Amygdala (tissue), 56 donors: ENCODE measurements around the gene MAP2K3.

Experiments
- DNase-seq, 56 donors: peaks; one replicate each; lab custom pipeline; 2025; lab: John Stamatoyannopoulos, UW

Gene MAP2K3

GRCh38 chr17:21279582-21279981, 4.9 kb upstream of the MAP2K3 start:
- no peak for DNase-seq

GRCh38 chr17:21280081-21280518, 4.4 kb upstream of the MAP2K3 start:
- peak in 51 of 56 donors; percentile 27 to 88 (median 64) for DNase-seq

- no peak for DNase-seq
These were observed 2.3 kb upstream of the MAP2K3 start for GRCh38 chr17:21282231-21282630.

- DNase-seq = no peak
These were observed 1.7 kb upstream of the MAP2K3 start for GRCh38 chr17:21282850-21283249.

GRCh38 chr17:21283482-21284318, 811 bp upstream of the MAP2K3 start:
- peak in 4 of 56 donors; percentile 37 to 68 (median 44) for DNase-seq

GRCh38 chr17:21285164-21286065, 904 bp downstream of the MAP2K3 start:
- DNase-seq = peak in 5 of 56 donors; percentile 22 to 52 (median 39)

- peak in 7 of 56 donors; percentile 23 to 52 (median 35) for DNase-seq
These were observed 1.7 kb downstream of the MAP2K3 start for GRCh38 chr17:21286066-21286770.

- no peak for DNase-seq
These were observed 2.6 kb downstream of the MAP2K3 start for GRCh38 chr17:21286909-21287702.

GRCh38 chr17:21287703-21288449, 3.4 kb downstream of the MAP2K3 start:
- DNase-seq = peak in 50 of 56 donors; percentile 34 to 95 (median 71)

GRCh38 chr17:21288571-21289017, 4.1 kb downstream of the MAP2K3 start:
- no peak for DNase-seq

GRCh38 chr17:21289175-21289901, 4.8 kb downstream of the MAP2K3 start:
- DNase-seq = no peak

GRCh38 chr17:21289902-21290571, 5.5 kb downstream of the MAP2K3 start:
- peak in 8 of 56 donors; percentile 18 to 52 (median 36) for DNase-seq

- no peak for DNase-seq
These were observed 6.8 kb downstream of the MAP2K3 start for GRCh38 chr17:21291357-21291756.

GRCh38 chr17:21291862-21292261, 7.4 kb downstream of the MAP2K3 start:
- DNase-seq = no peak

- no peak for DNase-seq
These were observed 8.6 kb downstream of the MAP2K3 start for GRCh38 chr17:21292867-21293830.

GRCh38 chr17:21293831-21294210, 9.3 kb downstream of the MAP2K3 start:
- no peak for DNase-seq
